Amniotic epithelial cell (primary cell): ENCODE results near the gene LGALS3.
A peak's percentile ranks its signal among the peaks of the same experiment; 100 is the strongest.
"Not testable (repeated sequence)": the region's sequence is repeated elsewhere in the genome, so short reads cannot be mapped to it uniquely, and the experiment has no call there.

Source experiments
- DNase-seq: peaks from one replicate; pipeline ENCODE4 v3.0.0-alpha.2; 2010; ENCODE audit warnings: low read depth

LGALS3 gene

GRCh38 chr14:55129086-55129427 is at the start of gene LGALS3:
Gene LGALS3 (plus strand): TSS chr14:55129252. CDS start chr14:55137374, 8,122 bp downstream.
- DNase-seq = no peak

DNA sequence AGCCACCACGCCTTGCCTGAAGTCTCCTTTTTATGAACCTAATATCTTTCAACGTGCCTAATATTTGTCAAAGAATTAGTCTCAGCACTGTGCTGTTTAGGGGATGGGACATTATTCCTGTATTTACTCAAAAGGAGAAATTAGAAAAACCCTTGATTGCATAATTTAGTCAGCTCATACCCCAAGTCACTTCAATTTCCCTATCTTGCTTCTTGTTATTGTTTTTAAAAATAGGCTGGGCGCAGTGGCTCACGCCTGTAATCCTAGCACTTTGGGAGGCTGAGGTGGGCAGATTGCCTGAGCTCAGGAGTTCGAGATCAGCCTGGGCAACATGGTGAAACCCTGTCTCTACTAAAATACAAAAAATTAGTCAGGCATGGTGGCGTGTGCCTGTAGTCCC is 49.1 kb upstream of the LGALS3 start:
- DNase-seq = not testable (repeated sequence)

GRCh38 chr14:55084401-55085059 is 44.5 kb upstream of the LGALS3 start:
- DNase-seq = no peak

DNA sequence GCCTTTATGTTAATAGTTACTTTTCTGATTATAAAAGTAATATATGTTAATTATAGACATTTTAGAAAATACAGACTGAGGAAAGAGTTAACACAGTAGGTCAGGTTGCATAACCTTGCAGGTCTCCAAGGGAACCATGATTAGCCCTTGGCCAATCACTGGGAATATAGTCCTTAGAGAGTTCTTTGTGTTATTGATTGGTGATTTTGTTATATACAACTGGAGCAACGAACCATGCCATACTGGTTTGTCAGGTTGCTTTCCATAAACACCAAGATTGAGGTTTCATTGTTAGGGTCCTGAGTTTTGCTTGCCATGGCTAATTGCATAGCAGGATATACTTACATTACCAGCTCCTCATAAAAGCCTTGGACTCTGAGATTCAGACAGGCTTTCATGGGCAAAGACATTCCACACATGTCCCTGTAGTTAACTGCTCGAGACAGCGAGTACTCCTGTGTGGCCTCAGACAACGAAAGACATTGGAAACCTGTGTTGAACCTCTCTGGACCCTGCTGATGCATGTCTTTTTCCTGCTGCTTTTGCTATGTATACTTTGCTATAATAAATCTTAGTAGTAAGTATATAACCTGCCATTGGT is 43.9 kb upstream of the LGALS3 start:
- no peak for DNase-seq

DNA sequence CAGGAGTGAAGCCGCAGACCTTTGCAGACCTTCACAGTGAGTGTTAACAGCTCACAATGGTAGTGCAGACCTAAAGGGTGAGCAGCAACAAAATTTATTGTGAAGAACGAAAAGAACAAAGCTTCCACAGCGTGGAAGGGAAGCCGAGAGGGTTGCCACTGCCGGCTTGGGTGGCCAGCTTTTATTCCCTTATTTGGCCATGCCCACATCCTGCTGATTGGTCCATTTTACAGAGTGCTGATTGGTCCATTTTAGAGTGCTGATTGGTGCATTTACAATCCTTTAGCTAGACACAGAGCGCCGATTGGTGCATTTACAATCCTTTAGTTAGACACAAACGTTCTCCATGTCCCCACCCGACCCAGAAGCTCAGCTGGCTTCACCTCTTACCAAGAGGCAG is 42.1 kb upstream of the LGALS3 start:
- no peak for DNase-seq

DNA sequence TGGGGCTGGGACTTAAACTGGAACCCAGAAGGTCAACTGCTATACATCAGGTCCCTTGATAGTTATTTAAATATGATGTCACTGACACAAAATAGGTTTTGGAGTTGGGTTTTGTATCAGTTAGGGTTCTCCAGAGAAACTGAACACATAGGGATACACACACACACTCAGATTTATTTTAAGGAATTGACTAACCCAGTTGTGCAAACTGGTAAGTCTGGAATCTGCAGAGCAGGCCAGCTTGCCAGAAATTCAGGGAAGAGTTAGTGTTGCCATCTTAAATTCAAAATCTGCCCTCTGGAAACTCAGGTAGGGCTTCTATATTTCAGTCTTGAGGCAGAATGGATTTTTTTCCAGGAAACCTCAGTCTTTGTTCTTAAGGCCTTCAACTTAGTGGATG is 40.7 kb upstream of the LGALS3 start:
- no peak for DNase-seq

GRCh38 chr14:55092341-55092740 is 36.7 kb upstream of the LGALS3 start:
- DNase-seq = no peak

GRCh38 chr14:55094292-55095157 is 34.5 kb upstream of the LGALS3 start:
- peak; percentile 43 for DNase-seq

DNA sequence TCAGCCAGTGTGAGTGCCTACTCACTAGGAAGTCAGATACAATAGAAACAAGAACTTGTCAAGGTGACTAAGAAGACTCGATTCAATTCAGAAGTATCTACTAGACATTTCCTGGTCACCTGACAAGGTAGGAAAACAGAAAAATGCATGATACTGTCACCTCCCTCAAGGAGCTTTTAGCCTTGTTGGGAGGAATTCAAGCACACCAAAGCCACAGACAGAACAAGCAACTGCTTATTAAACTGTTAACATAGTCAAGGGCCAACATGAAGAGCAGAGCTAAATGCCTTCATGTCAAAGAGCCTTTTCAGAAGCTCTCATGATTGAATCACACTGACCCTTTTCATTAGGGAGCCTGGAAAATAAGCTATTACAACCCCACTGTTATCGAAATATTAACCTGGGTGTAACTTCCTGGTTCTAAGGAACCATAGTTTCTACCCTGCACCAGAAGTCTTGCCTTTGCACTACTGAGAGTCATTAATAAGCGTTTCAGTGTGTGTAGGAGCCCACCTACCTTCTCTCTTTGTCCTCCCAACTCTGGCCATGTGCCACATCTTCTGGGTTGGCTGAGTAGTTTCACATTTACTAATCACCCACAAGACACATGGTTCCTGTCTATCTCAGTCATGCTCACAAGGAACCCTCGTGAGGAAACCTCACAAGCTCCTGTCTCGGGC is 31.0 kb upstream of the LGALS3 start:
- DNase-seq = no peak

GRCh38 chr14:55098561-55098898 is 30.5 kb upstream of the LGALS3 start:
- no peak for DNase-seq

- DNase-seq = no peak
Observed at GRCh38 chr14:55099756-55100155, 29.3 kb upstream of the LGALS3 start.

GRCh38 chr14:55101698-55102097 is 27.4 kb upstream of the LGALS3 start:
- no peak for DNase-seq

DNA sequence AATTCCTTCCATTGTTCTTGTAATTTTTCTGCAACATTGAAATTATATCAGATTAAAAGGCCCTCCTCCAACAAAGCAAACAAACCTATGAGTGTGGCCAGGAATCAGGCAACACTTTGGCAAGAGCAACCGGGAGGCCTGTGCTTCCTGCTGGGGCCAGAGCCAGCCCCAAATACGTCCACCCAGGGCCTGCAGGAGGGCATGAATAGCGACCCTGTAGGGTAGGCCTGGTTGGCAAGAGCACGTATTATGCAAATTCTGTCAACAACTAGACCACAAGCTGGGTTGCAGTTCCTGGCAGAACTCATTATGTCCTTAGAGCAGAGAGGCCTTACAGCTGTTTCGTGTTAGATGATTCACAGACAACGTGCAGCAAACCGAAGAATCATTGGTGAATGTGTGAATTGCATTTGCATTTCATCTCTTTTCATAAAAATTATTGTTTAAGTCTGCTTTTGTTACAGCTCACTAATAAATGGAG is 26.9 kb upstream of the LGALS3 start:
- peak; percentile 95 for DNase-seq

GRCh38 chr14:55103005-55103640 is 25.9 kb upstream of the LGALS3 start:
- peak; percentile 93 for DNase-seq

GRCh38 chr14:55103971-55104954 is 24.8 kb upstream of the LGALS3 start:
- peak; percentile 37 for DNase-seq

- DNase-seq = no peak
Observed at GRCh38 chr14:55105991-55106390, 23.1 kb upstream of the LGALS3 start.

- peak; percentile 95 for DNase-seq
Observed at GRCh38 chr14:55107766-55108554, 21.1 kb upstream of the LGALS3 start.

GRCh38 chr14:55109836-55110235 is 19.2 kb upstream of the LGALS3 start:
- no peak for DNase-seq

GRCh38 chr14:55111122-55111708 is 17.8 kb upstream of the LGALS3 start:
- no peak for DNase-seq

DNA sequence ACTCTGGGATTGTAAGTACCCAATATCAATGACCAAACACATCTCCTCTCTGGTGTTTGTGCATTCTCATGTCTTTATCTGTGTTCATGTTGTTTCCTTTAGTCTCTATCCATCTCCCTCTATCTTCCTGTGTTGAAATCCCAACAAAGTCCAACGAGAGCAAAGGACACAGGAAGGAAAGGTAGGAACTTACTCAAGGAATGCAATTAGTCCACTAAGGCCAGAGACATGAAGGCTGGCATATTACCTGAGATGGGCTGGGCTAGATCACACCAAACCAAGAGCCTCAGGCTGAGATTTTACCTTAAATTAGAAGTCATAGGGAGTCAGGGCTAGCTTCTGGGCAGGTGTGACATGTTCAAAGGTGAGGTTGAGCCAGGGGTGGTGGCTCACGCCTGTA is 14.3 kb upstream of the LGALS3 start:
- DNase-seq = no peak
